SU-DHL-6 (cell line): Measurements from ENCODE around the gene ABR.

Experiments
- H2AFZ ChIP-seq: fragments of 200-600 bp; sonication (generic); 2 replicates; pipeline ENCODE4 v1.6.1; 2014; ENCODE audit warnings: low read depth, mild to moderate bottlenecking, moderate library complexity, mixed read lengths, antibody characterized with exemption, low read length; ENCODE audit not compliant: severe bottlenecking
- H3F3A ChIP-seq: fragments of 200-600 bp; shearing (Covaris generic); 2 replicates; pipeline ENCODE4 v1.6.0; 2016; ENCODE audit warnings: antibody characterized with exemption, mild to moderate bottlenecking; ENCODE audit not compliant: insufficient read depth
- H3K27ac ChIP-seq: fragments of 200-600 bp; sonication (generic); 2 replicates; pipeline ENCODE4 v1.5.1; 2016; ENCODE audit warnings: low read depth, mild to moderate bottlenecking, low read length, moderate library complexity, mixed read lengths
- H3K27me3 ChIP-seq: fragments of 200-600 bp; sonication (generic), shearing (Covaris generic); 2 replicates; pipeline ENCODE4 v1.6.0; 2014; ENCODE audit warnings: mild to moderate bottlenecking, low read length
- H3K36me3 ChIP-seq: fragments of 200-600 bp; sonication (generic); 2 replicates; pipeline ENCODE4 v1.6.1; 2014; ENCODE audit warnings: mild to moderate bottlenecking, low read length, mixed read lengths
- H3K4me2 ChIP-seq: fragments of 300-600, 200-600 bp; shearing (Covaris generic), sonication (generic); 2 replicates; pipeline ENCODE4 v1.6.0; 2014; ENCODE audit warnings: low read length, low read depth, mild to moderate bottlenecking; ENCODE audit not compliant: poor library complexity, severe bottlenecking
- H3K4me3 ChIP-seq: fragments of 200-600 bp; sonication (generic); 2 replicates; pipeline ENCODE4 v1.5.1; 2014; ENCODE audit warnings: antibody characterized with exemption, low read length, mild to moderate bottlenecking, mixed read lengths; ENCODE audit not compliant: insufficient read depth, poor library complexity, severe bottlenecking
- H3K79me2 ChIP-seq: fragments of 200-600 bp; sonication (generic); 2 replicates; pipeline ENCODE4 v1.6.1; 2014; ENCODE audit warnings: mild to moderate bottlenecking, low read length, moderate library complexity; ENCODE audit not compliant: insufficient read depth
- H3K9ac ChIP-seq: fragments of 200-600 bp; sonication (generic); 2 replicates; pipeline ENCODE4 v1.7.0; 2014; ENCODE audit warnings: mild to moderate bottlenecking, low read length
- H3K9me2 ChIP-seq: fragments of 200-600 bp; sonication (generic); replicated peaks from 2 replicates; pipeline ENCODE4 v1.6.1; 2014; ENCODE audit warnings: low read length; ENCODE audit not compliant: insufficient read depth
- H3K9me3 ChIP-seq: fragments of 200-600 bp; sonication (generic); 2 replicates; pipeline ENCODE4 v1.6.1; 2014; ENCODE audit warnings: low read length, mixed read lengths; ENCODE audit not compliant: insufficient read depth
- H4K20me1 ChIP-seq: fragments of 200-600 bp; sonication (generic); 2 replicates; pipeline ENCODE4 v1.6.1; 2014; ENCODE audit warnings: low read depth, mild to moderate bottlenecking, antibody characterized with exemption, low read length, moderate library complexity, mixed read lengths
- CTCF ChIP-seq: fragments of 200-600 bp; sonication (generic); IDR thresholded peaks from one replicate; pipeline ENCODE4 v1.5.1; 2017; ENCODE audit warnings: antibody characterized with exemption, mild to moderate bottlenecking, low read length, moderate library complexity; ENCODE audit not compliant: insufficient read depth, poor library complexity, severe bottlenecking
- EZH2phosphoT487 ChIP-seq: fragments of 200-600 bp; sonication (generic), shearing (Covaris generic); conservative IDR thresholded peaks from 2 replicates; pipeline ENCODE4 v1.6.1; 2018; ENCODE audit warnings: mild to moderate bottlenecking, antibody characterized with exemption, low read length, moderate library complexity, mixed read lengths

Gene ABR

GRCh38 chr17:1010086-1010450, 169.7 kb downstream of the ABR start:
- no peak overlapping the region for H2AFZ ChIP-seq
- no peaks in the 10 kb centered on the region for H3K27me3 ChIP-seq
- H3K9ac ChIP-seq = no peak overlapping the region
- no peaks in the 10 kb centered on the region for H3K9me2 ChIP-seq
- no peaks in the 10 kb centered on the region for H3K9me3 ChIP-seq
- H3F3A ChIP-seq = no peaks in the 10 kb centered on the region
- H3K27ac ChIP-seq = no peak overlapping the region
- TF ChIP-seq EZH2phosphoT487 = no peak
- no peak for TF ChIP-seq CTCF
- no peak overlapping the region for H3K4me2 ChIP-seq
- no peaks in the 10 kb centered on the region for H3K79me2 ChIP-seq
- H3K36me3 ChIP-seq = no peaks in the 10 kb centered on the region
- H3K4me3 ChIP-seq = no peak overlapping the region
- no peaks in the 10 kb centered on the region for H4K20me1 ChIP-seq

GRCh38 chr17:1009229-1010085, 170.3 kb downstream of the ABR start:
- Histone ChIP-seq H3K4me2 (no peak overlapping the region), H4K20me1 (no peaks in the 10 kb centered on the region), H3K9me3 (no peaks in the 10 kb centered on the region), H3F3A (no peaks in the 10 kb centered on the region), H3K9ac (no peak overlapping the region), H3K9me2 (no peaks in the 10 kb centered on the region), H3K27ac (no peak overlapping the region), H2AFZ (no peak overlapping the region), H3K4me3 (no peak overlapping the region), H3K79me2 (no peaks in the 10 kb centered on the region), H3K36me3 (no peaks in the 10 kb centered on the region), H3K27me3 (no peaks in the 10 kb centered on the region)
- TF ChIP-seq EZH2phosphoT487 (no peak), CTCF (no peak)

GRCh38 chr17:1008008-1008761, 171.6 kb downstream of the ABR start:
- Histone ChIP-seq H3K27me3 (no peaks in the 10 kb centered on the region), H3K9me2 (no peaks in the 10 kb centered on the region), H3F3A (no peaks in the 10 kb centered on the region), H3K4me3 (no peak overlapping the region), H3K36me3 (no peaks in the 10 kb centered on the region), H3K4me2 (no peak overlapping the region), H3K9ac (no peak overlapping the region), H2AFZ (no peak overlapping the region), H3K9me3 (no peaks in the 10 kb centered on the region), H3K27ac (no peak overlapping the region), H3K79me2 (no peaks in the 10 kb centered on the region), H4K20me1 (no peaks in the 10 kb centered on the region)
- TF ChIP-seq EZH2phosphoT487 (no peak), CTCF (no peak)
